ENCODE results near the gene ATXN7L3. TPM values are rescaled to one million over a fixed set of nuclear protein-coding genes. Genes with fewer than 3 reads are reported as not detected.

Gene ATXN7L3
- total RNA-seq, 2 donors from 2014 or later, result 65.9 to 77.3 TPM

- Histone ChIP-seq H3K27ac (no peak overlapping the region), H3K4me3 (no peak overlapping the region), H3K36me3 (no peaks in the 10 kb centered on the region), H3K4me1 (no peaks in the 10 kb centered on the region), H3K9ac (ENCODE audit: low read depth in 2 of 2, low read length in 2 of 2) (no peak overlapping the region), H3K9me3 (no peaks in the 10 kb centered on the region), H3K27me3 (no peaks in the 10 kb centered on the region)
- intact Hi-C loops (cut with DNase I), result no loop called here
- no peak for TF ChIP-seq CTCF (IDR thresholded peaks at IDR 0.05)
- DNase-seq, result no peak
Measured at GRCh38 chr17:44229090-44229489, 29.4 kb upstream of the ATXN7L3 start.

GRCh38 chr17:44223541-44224071 is 23.9 kb upstream of the ATXN7L3 start:
- H3K9ac ChIP-seq (ENCODE audit: low read depth in 2 of 2, low read length in 2 of 2), result no peak overlapping the region
- no peaks in the 10 kb centered on the region for H3K27me3 ChIP-seq
- H3K9me3 ChIP-seq, result no peaks in the 10 kb centered on the region
- no peaks in the 10 kb centered on the region for H3K4me1 ChIP-seq
- no peak for TF ChIP-seq CTCF (IDR thresholded peaks at IDR 0.05)
- no peak overlapping the region for H3K27ac ChIP-seq
- DNase-seq, result peak; percentile 73
- H3K36me3 ChIP-seq, result no peaks in the 10 kb centered on the region
- intact Hi-C loops (cut with DNase I), result no loop called here
- no peak overlapping the region for H3K4me3 ChIP-seq

- Histone ChIP-seq H3K4me1 (no peaks in the 10 kb centered on the region), H3K27me3 (no peaks in the 10 kb centered on the region), H3K9ac (ENCODE audit: low read depth in 2 of 2, low read length in 2 of 2) (peak overlapping the region; percentile 76 to 96), H3K36me3 (no peaks in the 10 kb centered on the region), H3K4me3 (peak overlapping the region; percentile 89), H3K27ac (peak overlapping the region; percentile 99), H3K9me3 (no peaks in the 10 kb centered on the region)
- TF ChIP-seq CTCF (IDR thresholded peaks at IDR 0.05), result no peak
- DNase-seq, result peak; percentile 91
- intact Hi-C loops (cut with DNase I), result no loop called here
Measured at GRCh38 chr17:44222112-44222869, 22.6 kb upstream of the ATXN7L3 start.

- Histone ChIP-seq H3K27ac (peak overlapping the region; percentile 99), H3K4me3 (peak overlapping the region; percentile 89), H3K9me3 (no peaks in the 10 kb centered on the region), H3K36me3 (no peaks in the 10 kb centered on the region), H3K9ac (ENCODE audit: low read depth in 2 of 2, low read length in 2 of 2) (peak overlapping the region; percentile 76 to 96), H3K4me1 (no peaks in the 10 kb centered on the region), H3K27me3 (no peaks in the 10 kb centered on the region)
- TF ChIP-seq CTCF (IDR thresholded peaks at IDR 0.05), result no peak
- DNase-seq, result no peak
- intact Hi-C loops (cut with DNase I), result no loop called here
Measured at GRCh38 chr17:44221862-44222111, 22.1 kb upstream of the ATXN7L3 start.

GRCh38 chr17:44221084-44221861 is 21.6 kb upstream of the ATXN7L3 start:
- Histone ChIP-seq H3K4me1 (no peaks in the 10 kb centered on the region), H3K4me3 (peak overlapping the region; percentile 89), H3K9ac (ENCODE audit: low read depth in 2 of 2, low read length in 2 of 2) (peak overlapping the region; percentile 76 to 96), H3K27ac (peak overlapping the region; percentile 99), H3K36me3 (peaks cover under 1% of the 10 kb centered on the region), H3K9me3 (no peaks in the 10 kb centered on the region), H3K27me3 (no peaks in the 10 kb centered on the region)
- intact Hi-C loops (cut with DNase I), result no loop called here
- no peak for TF ChIP-seq CTCF (IDR thresholded peaks at IDR 0.05)
- DNase-seq, result peak; percentile 78
